Upper lobe of right lung (tissue), 1 donor: ENCODE data around the gene PAFAH1B1. TPM values are rescaled to one million over a fixed set of nuclear protein-coding genes. Genes with fewer than 3 reads are reported as not detected.

ENCODE experiments used
- ATAC-seq: fragments of 200-7000 bp; cut with Tn5 transposase; one replicate; pipeline ENCODE4 v1.9.1; 2020; ENCODE audit warnings: mild to moderate bottlenecking, moderate library complexity
- DNase-seq: peaks from one replicate; pipeline ENCODE4 v3.0.0-alpha.2; 2020
- H3K27ac ChIP-seq: fragments of 200-600 bp; one replicate; pipeline ENCODE4 v1.8.0; 2022
- H3K27me3 ChIP-seq: fragments of 200-600 bp; one replicate; pipeline ENCODE4 v1.8.0; 2022; ENCODE audit warnings: mild to moderate bottlenecking
- H3K36me3 ChIP-seq: fragments of 200-600 bp; one replicate; pipeline ENCODE4 v1.8.0; 2022
- H3K4me1 ChIP-seq: fragments of 200-600 bp; one replicate; pipeline ENCODE4 v1.8.0; 2022
- H3K4me3 ChIP-seq: fragments of 200-600 bp; one replicate; pipeline ENCODE4 v1.8.0; 2022; ENCODE audit warnings: mild to moderate bottlenecking
- H3K9me3 ChIP-seq: fragments of 200-600 bp; one replicate; pipeline ENCODE4 v1.8.0; 2022
- CTCF ChIP-seq: fragments of 200-600 bp; IDR thresholded peaks from one replicate; pipeline ENCODE4 v1.8.0; 2022; ENCODE audit warnings: antibody characterized with exemption
- intact Hi-C: fragments of 100-400 bp; cut with DNase I; formaldehyde crosslinking; loops from one replicate; pipeline ENCODE4 v1.11.0; 2022
- total RNA-seq: library from RNA; stranded (reverse); fragmentation: NEBNext Ultra II Directional; extraction: Animal tissue kit (Norgen Biotek cat#: 25700); gene quantifications from one replicate; pipeline ENCODE4 v1.2.1, GENCODE V29; 2021
- donor health status: DM: no; HTN: yes; CAD: no; lungs with severe emphysema.

Gene PAFAH1B1
- total RNA-seq, 1 donor from 2014 or later, result 144 TPM

GRCh38 chr17:2687074-2687418, 93.6 kb downstream of the PAFAH1B1 start:
- ATAC-seq (no peak), DNase-seq (peak; percentile 64)
- H3K36me3 ChIP-seq, result peaks cover 46% of the 10 kb centered on the region
- H3K9me3 ChIP-seq, result no peaks in the 10 kb centered on the region
- H3K4me1 ChIP-seq, result peaks cover 32% of the 10 kb centered on the region
- H3K27me3 ChIP-seq, result no peaks in the 10 kb centered on the region
- peak overlapping the region; percentile 51 for H3K27ac ChIP-seq
- no peak overlapping the region for H3K4me3 ChIP-seq
- TF ChIP-seq CTCF, result no peak
- intact Hi-C loops, result no loop called here

DNA sequence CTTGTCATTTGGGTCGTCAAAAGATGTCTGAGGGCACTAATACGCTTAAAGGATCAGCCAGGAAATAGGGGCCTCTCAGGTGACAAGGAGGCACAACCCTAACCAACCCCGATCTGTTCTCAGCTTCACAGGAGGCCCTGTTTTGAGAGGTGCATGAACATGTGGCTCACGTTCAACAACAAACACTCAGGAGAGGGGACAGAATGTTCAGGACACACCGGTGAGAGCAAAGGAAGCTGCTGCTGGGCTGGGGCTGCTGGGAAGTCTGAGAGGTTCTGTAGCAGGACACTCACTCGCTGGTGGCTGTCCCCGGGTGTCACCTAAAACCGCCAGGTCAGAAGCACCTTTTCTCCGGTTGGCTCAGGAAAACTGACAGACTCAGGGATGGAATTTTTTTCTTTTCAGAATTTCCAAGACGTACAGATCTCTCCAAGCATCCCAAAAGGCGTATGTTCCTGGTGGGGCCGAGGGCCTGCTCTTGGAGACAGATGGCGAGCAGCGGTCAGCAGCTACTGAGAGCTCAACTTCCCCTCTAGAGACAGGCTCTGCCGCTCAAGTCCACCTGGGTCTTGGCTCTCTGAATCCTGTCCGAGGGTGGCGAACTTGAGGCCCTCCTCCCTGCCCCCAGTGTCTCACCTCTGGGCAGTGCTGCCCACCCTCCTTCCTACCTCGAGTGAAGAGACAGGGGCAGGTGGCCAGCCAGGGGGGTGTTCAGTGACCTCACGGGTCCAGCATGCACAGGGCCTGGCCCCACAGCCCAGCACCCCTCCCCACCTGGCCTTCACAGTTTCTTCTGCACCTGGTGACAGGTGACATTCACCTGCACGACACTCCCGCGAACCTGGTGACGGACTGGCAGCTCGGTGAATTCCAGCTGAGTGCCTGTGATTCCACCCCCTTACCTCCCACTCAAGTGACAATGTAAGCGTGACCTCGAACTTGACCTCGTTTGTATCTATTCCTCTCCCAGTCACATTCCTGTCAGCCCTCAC, 95.2 kb downstream of the PAFAH1B1 start:
- H3K27ac ChIP-seq, result peak overlapping the region; percentile 86
- DNase-seq, result peak; percentile 86
- TF ChIP-seq CTCF, result no peak
- H3K4me1 ChIP-seq, result peaks cover 32% of the 10 kb centered on the region
- H3K36me3 ChIP-seq, result peaks cover 46% of the 10 kb centered on the region
- no peaks in the 10 kb centered on the region for H3K9me3 ChIP-seq
- H3K4me3 ChIP-seq, result no peak overlapping the region
- H3K27me3 ChIP-seq, result no peaks in the 10 kb centered on the region
- ATAC-seq, result peak; percentile 84
- intact Hi-C loops, result no loop called here

- no peak overlapping the region for H3K4me3 ChIP-seq
- peaks cover 45% of the 10 kb centered on the region for H3K36me3 ChIP-seq
- ATAC-seq, result peak; percentile 1
- intact Hi-C loops, result no loop called here
- peaks cover 28% of the 10 kb centered on the region for H3K4me1 ChIP-seq
- peak overlapping the region; percentile 86 for H3K27ac ChIP-seq
- no peaks in the 10 kb centered on the region for H3K9me3 ChIP-seq
- DNase-seq, result peak; percentile 68
- no peaks in the 10 kb centered on the region for H3K27me3 ChIP-seq
- TF ChIP-seq CTCF, result no peak
Observed at GRCh38 chr17:2689411-2690164, 96.1 kb downstream of the PAFAH1B1 start.

DNA sequence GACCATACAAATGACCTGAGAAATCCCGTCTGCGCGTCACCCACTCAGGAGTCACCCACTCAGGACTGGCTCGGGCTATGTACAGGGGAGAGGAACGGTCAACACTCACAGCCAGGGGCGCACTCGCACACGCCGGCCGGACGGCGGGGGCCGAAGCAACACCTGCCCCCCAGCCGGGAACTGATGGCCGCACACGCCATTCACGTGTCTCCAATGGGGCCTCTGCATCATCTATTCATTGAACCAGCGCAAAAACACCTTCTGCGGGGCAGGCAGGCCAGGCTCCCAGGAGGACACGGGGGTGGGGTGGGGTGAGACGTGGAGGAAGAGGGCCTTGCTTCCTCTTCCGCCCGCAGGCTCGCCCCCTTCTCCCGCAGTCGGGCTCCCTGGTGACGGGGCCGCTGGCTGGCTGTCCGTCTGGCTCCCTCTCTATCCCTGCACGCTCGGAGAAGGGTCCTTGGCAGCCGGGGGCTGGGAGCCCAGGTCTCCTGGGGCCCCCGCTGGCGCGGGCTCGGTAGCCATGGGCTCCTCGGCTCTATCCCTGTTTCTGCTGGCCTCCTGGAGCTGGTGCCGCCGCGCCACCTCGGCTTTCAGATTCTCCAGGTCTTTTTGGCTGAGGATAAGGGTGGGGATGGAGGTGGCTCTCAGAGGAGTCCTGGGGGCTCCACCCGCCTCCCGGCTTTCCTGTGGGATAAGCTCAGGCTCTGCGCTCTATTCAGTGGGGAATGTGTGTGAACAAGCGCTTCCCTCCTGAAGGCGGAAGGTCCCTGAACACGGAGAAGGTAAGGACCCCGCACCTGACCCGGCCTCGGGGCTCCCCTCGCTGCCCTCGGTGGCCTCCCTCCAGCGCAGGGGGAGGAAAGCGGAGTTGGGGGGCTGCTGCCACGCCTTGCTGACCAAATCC, 97.0 kb downstream of the PAFAH1B1 start:
- H3K4me3 ChIP-seq, result no peak overlapping the region
- peaks cover 28% of the 10 kb centered on the region for H3K4me1 ChIP-seq
- DNase-seq, result peak; percentile 65
- no peaks in the 10 kb centered on the region for H3K9me3 ChIP-seq
- ATAC-seq, result no peak
- H3K27me3 ChIP-seq, result no peaks in the 10 kb centered on the region
- H3K36me3 ChIP-seq, result peaks cover 49% of the 10 kb centered on the region
- H3K27ac ChIP-seq, result peak overlapping the region; percentile 86
- no peak for TF ChIP-seq CTCF
- intact Hi-C loops, result no loop called here
